Hepatocyte (in vitro differentiated cells): Measurements from ENCODE around the gene ASTN2. TPM values are rescaled to one million over a fixed set of nuclear protein-coding genes. Genes with fewer than 3 reads are reported as not detected.

Experiments
- DNase-seq: peaks from one replicate; pipeline ENCODE4 v3.0.0-alpha.2; 2016; ENCODE audit warnings: low spot score
- H2AFZ ChIP-seq: fragments of 200-600 bp; sonication (generic); 2 replicates; pipeline ENCODE4 v1.6.0; 2016; ENCODE audit warnings: antibody characterized with exemption, mild to moderate bottlenecking
- H3K27ac ChIP-seq: fragments of 200-600 bp; sonication (generic); 2 replicates; pipeline ENCODE4 v1.5.1; 2016; ENCODE audit warnings: mild to moderate bottlenecking
- H3K27me3 ChIP-seq: fragments of 200-600 bp; sonication (generic); 2 replicates; pipeline ENCODE4 v1.6.1; 2016
- H3K36me3 ChIP-seq: fragments of 200-600 bp; sonication (generic); replicated peaks from 2 replicates; pipeline ENCODE4 v1.5.1; 2016; ENCODE audit warnings: low read depth; ENCODE audit not compliant: insufficient read depth
- H3K4me1 ChIP-seq: fragments of 200-600 bp; sonication (generic); 2 replicates; pipeline ENCODE4 v1.5.1; 2016; ENCODE audit warnings: mild to moderate bottlenecking, moderate library complexity; ENCODE audit not compliant: insufficient read depth
- H3K4me2 ChIP-seq: fragments of 200-600 bp; sonication (generic); 2 replicates; pipeline ENCODE4 v1.6.0; 2016
- H3K4me3 ChIP-seq: fragments of 200-600 bp; sonication (generic); 2 replicates; pipeline ENCODE4 v1.5.1; 2016; ENCODE audit warnings: mild to moderate bottlenecking
- H3K79me2 ChIP-seq: fragments of 200-600 bp; sonication (generic); 2 replicates; pipeline ENCODE4 v1.6.0; 2017; ENCODE audit warnings: mild to moderate bottlenecking
- H3K9me2 ChIP-seq: fragments of 200-600 bp; sonication (generic); replicated peaks from 2 replicates; pipeline ENCODE4 v1.6.0; 2017; ENCODE audit warnings: mild to moderate bottlenecking; ENCODE audit not compliant: insufficient read depth
- H3K9me3 ChIP-seq: fragments of 200-600 bp; sonication (generic); 2 replicates; pipeline ENCODE4 v1.5.1; 2016; ENCODE audit warnings: low read depth, mild to moderate bottlenecking
- H4K20me1 ChIP-seq: fragments of 200-600 bp; sonication (generic); 2 replicates; pipeline ENCODE4 v1.6.0; 2016; ENCODE audit warnings: mild to moderate bottlenecking; ENCODE audit not compliant: insufficient read depth, poor library complexity, severe bottlenecking
- CTCF ChIP-seq: fragments of 200-600 bp; sonication (generic); IDR thresholded peaks from 2 replicates; pipeline ENCODE4 v1.5.1; 2016; ENCODE audit warnings: antibody characterized with exemption, mild to moderate bottlenecking; ENCODE audit not compliant: poor library complexity
- EZH2 ChIP-seq: fragments of 200-600 bp; sonication (generic); IDR thresholded peaks from 2 replicates; pipeline ENCODE4 v1.6.1; 2016; ENCODE audit warnings: antibody characterized with exemption, mild to moderate bottlenecking, borderline replicate concordance
- EZH2phosphoT487 ChIP-seq: fragments of 200-600 bp; sonication (generic); IDR thresholded peaks from one replicate; pipeline ENCODE4 v1.6.1; 2018; ENCODE audit warnings: antibody characterized with exemption, mild to moderate bottlenecking, low read depth, moderate library complexity; ENCODE audit not compliant: unreplicated experiment, severe bottlenecking
- WGBS: methylation state at CpG from one replicate; pipeline ENCODE4 v1.1.6; 2016; ENCODE audit warnings: low lambda C conversion rate; ENCODE audit errors: missing lambda C conversion rate; 5-methylcytosine and 5-hydroxymethylcytosine counted together
- polyA plus RNA-seq: library from polyadenylated mRNA; unstranded; fragments of >200 nt; fragmentation: Nextera tagmentation; extraction: Ambion mirVana; gene quantifications from 2 replicates; pipeline ENCODE4 v1.2.1, GENCODE V29; 2016
- total RNA-seq: library from RNA; depleted of rRNA; stranded (reverse); fragments of >200 nt; gene quantifications from 2 replicates; pipeline ENCODE4 v1.2.3, GENCODE V29; 2014

ASTN2 gene
- total and polyA plus RNA-seq, 2 experiments from 2014 or later, result 6.4 to 8.4 TPM

GRCh38 chr9:116700279-116700678 is 714.6 kb downstream of the ASTN2 start:
- Histone ChIP-seq H4K20me1 (peaks cover 3% of the 10 kb centered on the region), H3K9me2 (no peaks in the 10 kb centered on the region), H3K4me3 (no peak overlapping the region), H3K79me2 (peaks cover 53% of the 10 kb centered on the region), H2AFZ (no peak overlapping the region), H3K27ac (no peak overlapping the region), H3K4me1 (peaks cover 3% of the 10 kb centered on the region), H3K36me3 (no peaks in the 10 kb centered on the region), H3K9me3 (no peaks in the 10 kb centered on the region), H3K27me3 (no peaks in the 10 kb centered on the region), H3K4me2 (no peak overlapping the region)
- WGBS, result 97% methylated on average over 1 of the region's 1 CpG
- no peak for DNase-seq
- TF ChIP-seq EZH2 (no peak), CTCF (no peak), EZH2phosphoT487 (no peak)

GRCh38 chr9:116697887-116698286 is 717.0 kb downstream of the ASTN2 start:
- H3K36me3 ChIP-seq, result no peaks in the 10 kb centered on the region
- H3K9me2 ChIP-seq, result no peaks in the 10 kb centered on the region
- DNase-seq, result no peak
- peaks cover 68% of the 10 kb centered on the region for H3K79me2 ChIP-seq
- H3K4me1 ChIP-seq, result peaks cover 9% of the 10 kb centered on the region
- no peak overlapping the region for H3K27ac ChIP-seq
- WGBS, result 98% methylated on average over 16 of the region's 16 CpGs
- no peak overlapping the region for H3K4me2 ChIP-seq
- peaks cover 8% of the 10 kb centered on the region for H4K20me1 ChIP-seq
- H2AFZ ChIP-seq, result no peak overlapping the region
- no peak overlapping the region for H3K4me3 ChIP-seq
- H3K27me3 ChIP-seq, result no peaks in the 10 kb centered on the region
- no peaks in the 10 kb centered on the region for H3K9me3 ChIP-seq
- TF ChIP-seq EZH2 (no peak), EZH2phosphoT487 (no peak), CTCF (no peak)

- Histone ChIP-seq H3K9me2 (no peaks in the 10 kb centered on the region), H3K36me3 (no peaks in the 10 kb centered on the region), H2AFZ (no peak overlapping the region), H3K4me1 (peaks cover 14% of the 10 kb centered on the region), H4K20me1 (peaks cover 8% of the 10 kb centered on the region), H3K9me3 (no peaks in the 10 kb centered on the region), H3K27ac (no peak overlapping the region), H3K4me2 (no peak overlapping the region), H3K4me3 (no peak overlapping the region), H3K27me3 (no peaks in the 10 kb centered on the region), H3K79me2 (peaks cover 73% of the 10 kb centered on the region)
- TF ChIP-seq EZH2 (no peak), EZH2phosphoT487 (no peak), CTCF (no peak)
- DNase-seq, result no peak
- 69% methylated on average over 1 of the region's 1 CpG for WGBS
Observed at GRCh38 chr9:116697362-116697761, 717.5 kb downstream of the ASTN2 start.

GRCh38 chr9:116695438-116695837 is 719.4 kb downstream of the ASTN2 start:
- TF ChIP-seq CTCF (no peak), EZH2 (no peak), EZH2phosphoT487 (no peak)
- Histone ChIP-seq H3K4me3 (no peak overlapping the region), H3K9me2 (no peaks in the 10 kb centered on the region), H3K4me2 (no peak overlapping the region), H3K27ac (no peak overlapping the region), H3K36me3 (no peaks in the 10 kb centered on the region), H2AFZ (no peak overlapping the region), H3K4me1 (peaks cover 22% of the 10 kb centered on the region), H3K79me2 (peaks cover 88% of the 10 kb centered on the region), H3K9me3 (no peaks in the 10 kb centered on the region), H3K27me3 (no peaks in the 10 kb centered on the region), H4K20me1 (peaks cover 15% of the 10 kb centered on the region)
- DNase-seq, result no peak
- WGBS, result 67% methylated on average over 3 of the region's 3 CpGs
